Esophagus muscularis mucosa (tissue), 4 donors: ENCODE measurements around the gene OOSP1. TPM values are rescaled to one million over a fixed set of nuclear protein-coding genes. Genes with fewer than 3 reads are reported as not detected.

Source experiments
- DNase-seq: peaks from one replicate; pipeline ENCODE4 v3.0.0-alpha.2; 2017; ENCODE audit errors: extremely low spot score
- H3K27ac ChIP-seq, 4 donors: fragments of 200-600 bp; sonication (generic); replicated peaks in 1 of 4; 1 replicate in 3 of 4; 2 replicates in 1 of 4; pipeline ENCODE4 v1.5.1; 2016 to 2019; ENCODE audit warnings: mild to moderate bottlenecking in 1 of 4
- H3K27me3 ChIP-seq, 4 donors: fragments of 200-600 bp; sonication (generic); one replicate each; pipeline versions ENCODE4 v1.5.1 to v1.6.0; 2016 to 2019
- H3K36me3 ChIP-seq, 4 donors: fragments of 200-600 bp; sonication (generic); one replicate each; pipeline ENCODE4 v1.5.1; 2016 to 2019
- H3K4me1 ChIP-seq, 4 donors: fragments of 200-600 bp; sonication (generic); one replicate each; pipeline ENCODE4 v1.5.1; 2016 to 2019
- H3K4me3 ChIP-seq, 4 donors: fragments of 200-600 bp; sonication (generic); 1 replicate in 2 of 4; 2 replicates in 2 of 4; pipeline ENCODE4 v1.5.1; 2016 to 2019; ENCODE audit warnings: mild to moderate bottlenecking in 4 of 4, moderate library complexity in 1 of 4
- H3K9me3 ChIP-seq, 4 donors: fragments of 200-600 bp; sonication (generic); 1 replicate in 3 of 4; 2 replicates in 1 of 4; pipeline ENCODE4 v1.5.1; 2016 to 2019
- EP300 ChIP-seq: sonication (generic); formaldehyde crosslinking; IDR thresholded peaks from one replicate; pipeline ENCODE4 v1.6.1; 2017; ENCODE audit warnings: antibody characterized with exemption
- POLR2A ChIP-seq: fragments of 450-650 bp; IDR thresholded peaks from one replicate; pipeline ENCODE4 v1.6.1; 2017; ENCODE audit warnings: antibody characterized with exemption, moderate library complexity, mild to moderate bottlenecking, low read depth
- POLR2AphosphoS5 ChIP-seq, 2 donors: sonication (generic); formaldehyde crosslinking; IDR thresholded peaks; one replicate each; pipeline ENCODE4 v1.6.1; 2017; ENCODE audit warnings: antibody characterized with exemption in 2 of 2
- WGBS: methylation state at CpG from one replicate; pipeline ENCODE4 v1.1.5; 2018; 5-methylcytosine and 5-hydroxymethylcytosine counted together
- intact Hi-C: fragments of 100-400 bp; cut with DNase I; formaldehyde crosslinking; loops from one replicate; pipeline ENCODE4 v1.15.1; 2023
- total RNA-seq, 4 donors: library from RNA; depleted of rRNA; stranded (reverse); fragments of >200 nt; gene quantifications; one replicate each; pipeline versions ENCODE4 v1.1.0 to v1.2.1, GENCODE V29; 2016
- TF ChIP-seq, protein P1 (sequence below), 3 experiments: fragments of 200-600 bp in 2 of 3; fragments of 450-650 bp in 1 of 3; sonication (generic) in 2 of 3; IDR thresholded peaks; one replicate each; pipeline ENCODE4 v1.5.1; 2017 to 2019; ENCODE audit warnings: antibody characterized with exemption in 3 of 3, mild to moderate bottlenecking in 2 of 3, moderate library complexity in 1 of 3

Gene OOSP1
- total RNA-seq, 4 donors from 2014 or later = not detected

DNA sequence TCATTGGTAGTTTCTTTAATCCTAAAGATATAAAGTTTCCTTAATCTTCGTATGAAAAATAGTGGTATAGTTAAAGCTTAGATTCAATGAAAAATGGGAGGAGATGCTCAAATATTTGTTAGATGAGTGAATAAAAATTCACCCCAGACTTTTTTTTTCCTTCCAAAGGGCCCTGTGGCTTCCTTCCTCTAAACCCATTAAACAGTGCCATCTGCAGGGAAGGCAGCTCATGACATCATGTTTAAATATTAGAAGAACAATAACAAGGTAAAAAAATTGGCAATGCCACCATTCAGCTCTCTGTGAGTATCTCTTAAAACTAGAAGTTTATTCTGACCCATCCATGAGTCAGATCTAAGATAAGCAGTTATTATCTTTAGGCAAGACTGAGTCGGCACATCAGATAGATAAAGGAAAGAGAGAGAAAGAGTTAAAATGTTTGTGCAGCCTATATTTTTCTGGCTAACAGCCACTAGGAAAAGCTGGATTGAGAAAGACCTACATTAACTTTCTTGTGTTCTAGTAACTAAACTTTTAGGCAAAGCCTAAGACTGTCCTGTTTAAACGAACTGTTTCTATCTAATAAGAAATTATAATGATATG lies 19.1 kb upstream of the OOSP1 start:
- H3K27me3 ChIP-seq = no peaks in the 10 kb centered on the region
- H3K27ac ChIP-seq = no peak overlapping the region
- no peak for DNase-seq
- 40% methylated on average over 3 of the region's 3 CpGs for WGBS
- H3K9me3 ChIP-seq = peaks cover 0 to 30% (median 25%) of the 10 kb centered on the region in 4 donors
- no peaks in the 10 kb centered on the region for H3K36me3 ChIP-seq
- no peak overlapping the region for H3K4me3 ChIP-seq
- TF ChIP-seq POLR2A (no peak), POLR2AphosphoS5 (IDR thresholded peaks at IDR 0.05) (no peak), EP300 (no peak)
- TF ChIP-seq, protein P1, sequence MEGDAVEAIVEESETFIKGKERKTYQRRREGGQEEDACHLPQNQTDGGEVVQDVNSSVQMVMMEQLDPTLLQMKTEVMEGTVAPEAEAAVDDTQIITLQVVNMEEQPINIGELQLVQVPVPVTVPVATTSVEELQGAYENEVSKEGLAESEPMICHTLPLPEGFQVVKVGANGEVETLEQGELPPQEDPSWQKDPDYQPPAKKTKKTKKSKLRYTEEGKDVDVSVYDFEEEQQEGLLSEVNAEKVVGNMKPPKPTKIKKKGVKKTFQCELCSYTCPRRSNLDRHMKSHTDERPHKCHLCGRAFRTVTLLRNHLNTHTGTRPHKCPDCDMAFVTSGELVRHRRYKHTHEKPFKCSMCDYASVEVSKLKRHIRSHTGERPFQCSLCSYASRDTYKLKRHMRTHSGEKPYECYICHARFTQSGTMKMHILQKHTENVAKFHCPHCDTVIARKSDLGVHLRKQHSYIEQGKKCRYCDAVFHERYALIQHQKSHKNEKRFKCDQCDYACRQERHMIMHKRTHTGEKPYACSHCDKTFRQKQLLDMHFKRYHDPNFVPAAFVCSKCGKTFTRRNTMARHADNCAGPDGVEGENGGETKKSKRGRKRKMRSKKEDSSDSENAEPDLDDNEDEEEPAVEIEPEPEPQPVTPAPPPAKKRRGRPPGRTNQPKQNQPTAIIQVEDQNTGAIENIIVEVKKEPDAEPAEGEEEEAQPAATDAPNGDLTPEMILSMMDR (IDR thresholded peaks at IDR 0.05) = peak in 1 of 3 experiments; percentile 30
- no peaks in the 10 kb centered on the region for H3K4me1 ChIP-seq
- intact Hi-C loops = no loop called here

DNA sequence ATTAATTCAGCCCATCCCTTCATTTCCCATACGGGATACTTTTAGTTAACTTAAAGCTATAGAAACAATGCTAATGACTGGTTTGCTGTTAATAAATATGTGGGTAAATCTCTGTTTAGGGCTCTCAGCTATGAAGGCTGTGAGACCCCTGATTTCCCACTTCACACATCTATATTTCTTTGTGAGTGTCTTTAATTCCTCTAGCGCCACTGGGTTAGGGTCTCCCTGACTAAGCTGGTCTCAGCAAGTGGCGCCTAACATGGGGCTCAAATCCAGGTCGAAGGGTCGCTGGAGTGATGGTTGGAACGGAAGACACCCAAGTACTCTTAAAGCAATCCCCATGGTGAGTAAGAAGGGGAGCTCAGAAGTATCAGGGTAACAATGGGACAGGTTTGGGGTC lies 14.4 kb upstream of the OOSP1 start:
- 95% methylated on average over 6 of the region's 6 CpGs for WGBS

DNA sequence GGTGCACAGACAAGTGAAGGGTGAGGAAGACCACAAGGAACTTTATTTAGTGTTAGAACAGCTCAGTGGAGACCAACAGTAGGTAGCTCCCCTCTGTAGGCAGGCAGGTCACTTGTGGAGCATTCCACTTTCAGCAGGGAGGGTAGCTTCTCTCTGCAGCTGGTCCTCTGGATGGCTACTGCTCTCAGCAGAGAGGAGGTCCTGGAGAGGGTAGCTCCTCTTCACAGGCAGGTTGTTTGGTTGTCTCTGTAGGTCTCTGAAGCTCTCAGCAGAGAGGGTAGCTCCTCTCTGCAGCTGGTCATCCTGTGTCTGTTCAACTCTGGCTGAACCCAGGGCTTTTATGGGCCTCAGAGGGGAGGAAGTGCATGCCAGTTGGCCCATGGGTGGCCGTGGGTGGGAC lies 6.5 kb upstream of the OOSP1 start:
- Histone ChIP-seq H3K36me3 (no peaks in the 10 kb centered on the region), H3K4me1 (no peaks in the 10 kb centered on the region), H3K27ac (no peak overlapping the region), H3K9me3 (peaks cover 0 to 5% (median 0%) of the 10 kb centered on the region in 4 donors), H3K27me3 (no peaks in the 10 kb centered on the region), H3K4me3 (no peak overlapping the region)
- intact Hi-C loops = no loop called here
- DNase-seq = no peak
- WGBS = no CpG with 5 or more reads among the region's 1 CpG
- TF ChIP-seq POLR2AphosphoS5 (IDR thresholded peaks at IDR 0.05) (no peak), EP300 (no peak), POLR2A (no peak)
- TF ChIP-seq, protein P1 (IDR thresholded peaks at IDR 0.05) = no peak

More for the DNA sequence above, 14.4 kb upstream of the OOSP1 start:
- H3K36me3 ChIP-seq = no peaks in the 10 kb centered on the region
- H3K27ac ChIP-seq = no peak overlapping the region
- no peaks in the 10 kb centered on the region for H3K4me1 ChIP-seq
- intact Hi-C loops = no loop called here
- peaks cover 0 to 48% (median 42%) of the 10 kb centered on the region in 4 donors for H3K9me3 ChIP-seq
- no peaks in the 10 kb centered on the region for H3K27me3 ChIP-seq
- TF ChIP-seq, protein P1 (IDR thresholded peaks at IDR 0.05) = no peak
- TF ChIP-seq POLR2A = no peak
- no peak for TF ChIP-seq EP300
- TF ChIP-seq POLR2AphosphoS5 (IDR thresholded peaks at IDR 0.05) = no peak
- DNase-seq = no peak
- no peak overlapping the region for H3K4me3 ChIP-seq

DNA sequence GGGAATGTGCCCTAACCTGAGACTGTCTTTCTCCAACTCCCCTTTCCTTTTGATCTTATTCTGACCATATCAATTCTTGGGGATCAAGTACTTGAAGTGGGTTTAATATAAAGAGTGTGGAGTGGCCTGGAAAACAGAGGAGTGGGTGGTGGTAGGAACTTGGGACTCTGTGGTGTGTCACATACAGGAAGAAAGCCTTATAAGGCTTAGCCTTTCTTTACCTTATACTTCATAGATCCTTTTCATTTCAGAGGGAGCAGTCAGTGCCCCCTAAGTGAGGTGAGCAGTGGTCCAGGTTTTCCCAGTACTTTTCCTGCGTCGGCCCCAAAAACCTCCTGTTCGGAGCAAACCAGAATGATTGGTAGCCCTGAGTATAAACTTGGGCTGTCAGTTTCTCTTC lies 486 bp downstream of the OOSP1 start:
- intact Hi-C loops = no loop called here
- Histone ChIP-seq H3K9me3 (no peaks in the 10 kb centered on the region), H3K4me3 (no peak overlapping the region), H3K27ac (no peak overlapping the region), H3K4me1 (no peaks in the 10 kb centered on the region), H3K36me3 (no peaks in the 10 kb centered on the region), H3K27me3 (no peaks in the 10 kb centered on the region)
- DNase-seq = no peak
- TF ChIP-seq POLR2AphosphoS5 (IDR thresholded peaks at IDR 0.05) = no peak
- TF ChIP-seq, protein P1 (IDR thresholded peaks at IDR 0.05) = no peak
- TF ChIP-seq POLR2A = no peak
- TF ChIP-seq EP300 = no peak
- 91% methylated on average over 3 of the region's 3 CpGs for WGBS

DNA sequence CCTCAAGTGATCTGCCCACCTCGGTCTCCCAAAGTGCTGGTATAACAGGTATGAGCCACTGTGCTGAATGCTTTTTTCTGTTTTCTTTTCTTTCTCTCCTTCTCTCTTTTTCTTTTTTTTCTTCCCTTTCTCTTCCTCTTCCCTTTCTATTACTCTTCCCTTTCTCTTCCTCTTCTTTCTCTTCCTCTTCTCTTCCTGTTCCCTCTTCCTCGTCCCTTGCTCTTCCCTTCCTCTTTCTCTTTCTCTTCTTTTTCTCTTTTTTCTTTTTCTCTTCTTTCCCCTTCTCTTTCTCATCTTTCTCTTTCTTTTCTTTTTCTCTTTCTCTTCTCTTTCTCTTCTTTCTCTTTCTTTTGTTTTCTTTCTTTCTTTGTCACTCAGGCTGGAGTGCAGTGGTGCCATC lies 1.2 kb downstream of the OOSP1 start:
- H3K4me3 ChIP-seq = no peak overlapping the region
- no peaks in the 10 kb centered on the region for H3K36me3 ChIP-seq
- WGBS = 88% methylated on average over 2 of the region's 2 CpGs
- intact Hi-C loops = no loop called here
- H3K9me3 ChIP-seq = no peaks in the 10 kb centered on the region
- no peaks in the 10 kb centered on the region for H3K27me3 ChIP-seq
- DNase-seq = no peak
- TF ChIP-seq, protein P1 (IDR thresholded peaks at IDR 0.05) = no peak
- TF ChIP-seq EP300 = no peak
- TF ChIP-seq POLR2A = no peak
- no peak for TF ChIP-seq POLR2AphosphoS5 (IDR thresholded peaks at IDR 0.05)
- H3K4me1 ChIP-seq = peaks cover 0 to 5% (median 3%) of the 10 kb centered on the region in 4 donors
- H3K27ac ChIP-seq = no peak overlapping the region
